GM19324 (cell line): ENCODE results near the gene P4HB.

Source experiments
- ATAC-seq: cut with Tn5 transposase; IDR thresholded peaks from one replicate; pipeline ENCODE4 v1.9.1; 2021; ENCODE audit warnings: mild to moderate bottlenecking, moderate library complexity; ENCODE audit not compliant: unreplicated experiment, low FRiP score

Gene P4HB

GRCh38 chr17:81859906-81860755, at the start of gene P4HB:
P4HB (minus strand) TSS chr17:81860535; CDS start chr17:81860471, 64 bp downstream.
- ATAC-seq: peak; percentile 86

- ATAC-seq: no peak
These were observed 48.9 kb upstream of the P4HB start for GRCh38 chr17:81909231-81909630.

- ATAC-seq: no peak
These were observed 48.5 kb upstream of the P4HB start for GRCh38 chr17:81908793-81909192.

- ATAC-seq: no peak
These were observed 47.1 kb upstream of the P4HB start for GRCh38 chr17:81907219-81908145.

- no peak for ATAC-seq
These were observed 46.3 kb upstream of the P4HB start for GRCh38 chr17:81906476-81907218.

- no peak for ATAC-seq
These were observed 45.7 kb upstream of the P4HB start for GRCh38 chr17:81905993-81906392.

GRCh38 chr17:81905424-81905875, 45.1 kb upstream of the P4HB start:
- no peak for ATAC-seq

- ATAC-seq: no peak
These were observed 44.5 kb upstream of the P4HB start for GRCh38 chr17:81904600-81905423.

- no peak for ATAC-seq
These were observed 43.7 kb upstream of the P4HB start for GRCh38 chr17:81903896-81904599.

GRCh38 chr17:81903415-81903831, 43.1 kb upstream of the P4HB start:
- ATAC-seq: no peak

GRCh38 chr17:81902653-81903414, 42.5 kb upstream of the P4HB start:
- no peak for ATAC-seq

GRCh38 chr17:81902023-81902652, 41.8 kb upstream of the P4HB start, which contains the start of gene NPB:
NPB (plus strand) TSS chr17:81902238; CDS start chr17:81902278, 40 bp downstream.
- no peak for ATAC-seq

GRCh38 chr17:81901167-81902022, 41.1 kb upstream of the P4HB start:
- no peak for ATAC-seq

GRCh38 chr17:81900181-81900820, 40.0 kb upstream of the P4HB start:
- no peak for ATAC-seq

GRCh38 chr17:81899514-81900166, 39.3 kb upstream of the P4HB start:
- ATAC-seq: no peak

- ATAC-seq: no peak
These were observed 38.5 kb upstream of the P4HB start for GRCh38 chr17:81898885-81899284.
